Limb (tissue), 2 donors: ENCODE measurements around the gene COX8C.
"Not testable (repeated sequence)": the region's sequence is repeated elsewhere in the genome, so short reads cannot be mapped to it uniquely, and the experiment has no call there.

ENCODE experiments used
- DNase-seq, 2 donors: peaks; one replicate each; pipeline ENCODE4 v3.0.0-alpha.2; 2016; ENCODE audit errors: extremely low spot score in 2 of 2

The COX8C gene

DNA sequence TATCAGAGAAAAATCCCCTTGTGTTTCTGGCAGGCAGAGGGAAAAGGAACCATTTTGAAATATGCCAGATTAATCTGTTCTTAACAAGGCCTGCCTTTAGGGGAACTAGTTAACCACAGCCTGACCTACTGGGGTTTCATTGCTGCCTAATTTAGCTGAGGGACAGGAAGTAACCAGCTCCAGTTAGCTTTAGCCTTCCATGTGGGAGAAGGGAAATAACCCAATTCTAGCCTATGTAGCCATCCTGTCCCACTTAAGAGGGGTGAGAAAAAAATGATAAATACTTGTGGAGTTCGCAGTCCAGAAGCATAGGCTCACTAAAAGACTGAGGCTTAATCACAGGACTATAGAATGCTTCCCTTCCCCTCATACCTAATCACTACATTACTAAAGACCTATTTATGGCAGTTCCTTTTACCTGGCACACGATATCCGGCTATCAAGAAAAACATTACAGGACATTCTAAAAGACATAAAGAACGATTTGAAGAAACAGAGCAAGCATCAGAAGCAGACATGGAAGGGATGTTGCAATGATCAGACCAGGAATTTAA, 22.8 kb downstream of the COX8C start:
- DNase-seq, result no peak

DNA sequence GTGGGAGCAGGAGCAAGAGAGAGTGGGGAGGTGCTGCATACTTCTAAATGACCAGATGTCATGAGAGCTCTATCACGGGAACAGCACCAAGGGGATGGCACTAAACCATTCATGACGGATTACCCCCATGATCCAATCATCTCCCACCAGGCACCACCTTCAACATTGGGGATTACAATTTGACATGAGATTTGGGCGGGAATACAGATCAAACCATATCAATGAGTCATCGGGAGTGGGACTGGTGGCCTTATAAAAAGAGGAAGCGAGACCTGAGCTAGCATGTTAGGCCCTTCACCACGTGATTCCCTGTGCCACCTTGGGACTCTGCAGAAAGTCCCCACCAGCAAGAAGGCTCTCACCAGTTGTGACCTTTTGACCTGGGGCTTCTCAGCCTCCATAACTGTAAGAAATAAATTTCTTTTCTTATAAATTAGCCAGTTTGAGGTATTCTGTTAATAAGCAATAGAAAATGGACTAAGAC, 28.7 kb downstream of the COX8C start:
- DNase-seq, result no peak

DNA sequence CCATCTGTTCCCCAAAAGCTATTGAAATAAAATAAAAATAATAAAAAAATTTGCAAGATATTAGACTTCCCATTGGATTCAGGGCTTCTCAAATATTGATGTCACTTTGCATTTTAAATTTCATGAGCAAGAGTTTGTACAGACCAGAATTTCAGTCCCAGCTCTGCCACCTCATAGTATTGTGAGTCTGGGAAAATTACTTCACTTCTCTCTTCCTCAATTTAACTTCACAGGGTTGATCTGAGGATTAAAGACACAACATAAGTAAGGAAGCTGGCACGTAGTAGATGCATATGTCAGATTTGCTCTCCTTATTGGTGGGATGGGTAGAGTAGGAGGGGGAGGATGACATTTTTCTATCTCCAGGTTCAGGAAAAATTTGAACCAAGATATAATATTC, 32.8 kb downstream of the COX8C start:
- DNase-seq, result no peak

DNA sequence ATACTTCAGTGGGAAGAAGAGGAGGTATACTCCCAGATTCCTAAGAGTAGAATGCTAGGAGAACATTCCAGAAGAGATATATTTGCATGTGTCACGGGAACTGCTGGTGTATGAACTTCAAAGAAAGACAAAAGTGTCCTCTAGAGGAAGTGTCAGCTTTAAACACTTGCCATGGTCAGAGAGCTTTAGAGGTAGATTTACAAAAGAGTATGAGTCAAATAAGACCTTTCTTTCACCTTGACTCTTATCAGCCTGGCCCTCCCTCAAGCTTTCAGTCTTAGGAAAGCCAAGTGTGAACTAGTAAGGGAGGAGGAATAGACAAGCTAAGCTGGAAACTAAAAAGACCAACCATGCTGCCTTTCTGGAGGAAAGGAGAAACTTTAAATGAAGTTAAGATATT, 34.7 kb downstream of the COX8C start:
- DNase-seq, result no peak

GRCh38 chr14:93384256-93384655, 37.3 kb downstream of the COX8C start:
- DNase-seq, result not testable (repeated sequence)

GRCh38 chr14:93395231-93395630, 48.2 kb downstream of the COX8C start:
- no peak for DNase-seq

- DNase-seq, result no peak
These were observed 49.5 kb downstream of the COX8C start for GRCh38 chr14:93396456-93396855.
